Lung (tissue), 12 donors: ENCODE data around the gene CDC42BPB. TPM values are rescaled to one million over a fixed set of nuclear protein-coding genes. Genes with fewer than 3 reads are reported as not detected.

Source experiments
- ATAC-seq: fragments of 200-7000 bp; cut with Tn5 transposase; one replicate; pipeline ENCODE4 v1.9.1; 2020; ENCODE audit warnings: moderate number of reproducible peaks; ENCODE audit not compliant: insufficient read depth, low FRiP score
- DNase-seq, 3 donors: peaks; one replicate each; pipeline ENCODE4 v3.0.0-alpha.2; 2013 to 2017
- H3K27ac ChIP-seq, 2 donors: one replicate each; pipeline ENCODE4 v1.5.1; 2013; ENCODE audit warnings: mild to moderate bottlenecking in 2 of 2, moderate library complexity in 2 of 2, control low read depth in 1 of 2, inconsistent platforms in 1 of 2, low read depth in 1 of 2, low read length in 1 of 2
- H3K27me3 ChIP-seq, 3 donors: one replicate each; pipeline ENCODE4 v1.5.1; 2013; ENCODE audit warnings: low read length in 2 of 3; ENCODE audit not compliant: control insufficient read depth in 3 of 3, insufficient read depth in 3 of 3
- H3K36me3 ChIP-seq, 4 donors: one replicate each; pipeline ENCODE4 v1.5.1; 2013; ENCODE audit warnings: low read length in 4 of 4, mild to moderate bottlenecking in 1 of 4, moderate library complexity in 1 of 4; ENCODE audit not compliant: control insufficient read depth in 4 of 4, insufficient read depth in 4 of 4
- H3K4me1 ChIP-seq, 5 donors: one replicate each; pipeline ENCODE4 v1.5.1; 2013; ENCODE audit warnings: low read length in 5 of 5, mild to moderate bottlenecking in 2 of 5, moderate library complexity in 1 of 5; ENCODE audit not compliant: control insufficient read depth in 5 of 5, insufficient read depth in 5 of 5
- H3K4me3 ChIP-seq: one replicate; pipeline ENCODE4 v1.5.1; 2013; ENCODE audit warnings: mild to moderate bottlenecking, control low read depth, moderate library complexity
- H3K9ac ChIP-seq, 2 donors: one replicate each; pipeline ENCODE4 v1.5.1; 2013; ENCODE audit warnings: low read length in 2 of 2, control low read depth in 1 of 2; ENCODE audit not compliant: insufficient read depth in 1 of 2
- H3K9me3 ChIP-seq, 4 donors: one replicate each; pipeline ENCODE4 v1.5.1; 2013; ENCODE audit warnings: low read length in 3 of 4, mild to moderate bottlenecking in 1 of 4, moderate library complexity in 1 of 4; ENCODE audit not compliant: control insufficient read depth in 4 of 4, insufficient read depth in 3 of 4
- WGBS, 2 donors: extraction: QIAGEN DNeasy Blood & Tissue Kit; methylation state at CpG; one replicate each; pipeline ENCODE4 v1.1.7; 2013; 5-methylcytosine and 5-hydroxymethylcytosine counted together
- polyA plus RNA-seq, 2 donors: library from polyadenylated mRNA; stranded (reverse); fragments of 200-250 nt; gene quantifications; one replicate each; pipeline ENCODE4 v1.2.1, GENCODE V29; 2013
- total RNA-seq, 2 donors: library from RNA; depleted of rRNA in 1 of 2; stranded (reverse); fragments of >200 nt in 1 of 2; gene quantifications; one replicate each; pipeline ENCODE4 v1.2.1, GENCODE V29; 2014 to 2021
- TF ChIP-seq, protein P1 (sequence below): IDR thresholded peaks from 2 replicates; pipeline ENCODE4 v1.5.1; 2012; ENCODE audit warnings: mild to moderate bottlenecking; ENCODE audit errors: control extremely low read depth, extremely low read depth
- donor health status: control.
- donor health status: control.
- donor health status: Bipolar disorder and iron deficiency.
- donor health status: healthy.
- donor health status: DM: yes; HTN: yes; CAD: no.

CDC42BPB gene
- total and polyA plus RNA-seq, 4 donors, result 39.3 to 97.9 (median 66.6) TPM

DNA sequence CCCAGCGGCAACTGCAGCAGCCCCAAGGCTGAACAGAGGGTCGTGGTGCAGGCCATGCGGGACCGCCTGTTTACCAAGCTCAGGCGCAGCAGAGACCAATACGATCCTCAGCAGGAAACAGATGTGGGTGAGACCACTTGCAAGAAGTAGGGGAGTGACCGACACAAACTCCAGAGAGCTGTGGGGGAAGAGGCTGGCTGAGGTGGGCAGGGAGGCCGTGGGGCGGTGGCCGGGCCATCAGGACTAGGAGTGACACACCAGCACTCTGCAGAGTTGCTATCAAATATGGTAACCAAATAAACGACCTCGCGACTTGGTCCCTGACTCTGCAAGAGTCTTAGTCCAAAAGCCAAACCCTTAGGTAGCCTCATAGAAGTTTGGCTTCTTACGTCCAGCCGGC is 104.2 kb downstream of the CDC42BPB start:
- no peaks in the 10 kb centered on the region for H3K9me3 ChIP-seq
- WGBS, 2 donors, result 86 to 89% methylated on average over 15 of the region's 15 CpGs
- no peak overlapping the region for H3K27ac ChIP-seq
- DNase-seq (no peak), ATAC-seq (no peak)
- TF ChIP-seq, protein P1, sequence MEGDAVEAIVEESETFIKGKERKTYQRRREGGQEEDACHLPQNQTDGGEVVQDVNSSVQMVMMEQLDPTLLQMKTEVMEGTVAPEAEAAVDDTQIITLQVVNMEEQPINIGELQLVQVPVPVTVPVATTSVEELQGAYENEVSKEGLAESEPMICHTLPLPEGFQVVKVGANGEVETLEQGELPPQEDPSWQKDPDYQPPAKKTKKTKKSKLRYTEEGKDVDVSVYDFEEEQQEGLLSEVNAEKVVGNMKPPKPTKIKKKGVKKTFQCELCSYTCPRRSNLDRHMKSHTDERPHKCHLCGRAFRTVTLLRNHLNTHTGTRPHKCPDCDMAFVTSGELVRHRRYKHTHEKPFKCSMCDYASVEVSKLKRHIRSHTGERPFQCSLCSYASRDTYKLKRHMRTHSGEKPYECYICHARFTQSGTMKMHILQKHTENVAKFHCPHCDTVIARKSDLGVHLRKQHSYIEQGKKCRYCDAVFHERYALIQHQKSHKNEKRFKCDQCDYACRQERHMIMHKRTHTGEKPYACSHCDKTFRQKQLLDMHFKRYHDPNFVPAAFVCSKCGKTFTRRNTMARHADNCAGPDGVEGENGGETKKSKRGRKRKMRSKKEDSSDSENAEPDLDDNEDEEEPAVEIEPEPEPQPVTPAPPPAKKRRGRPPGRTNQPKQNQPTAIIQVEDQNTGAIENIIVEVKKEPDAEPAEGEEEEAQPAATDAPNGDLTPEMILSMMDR, result no peak
- no peak overlapping the region for H3K4me3 ChIP-seq
- no peak overlapping the region for H3K9ac ChIP-seq
- no peaks in the 10 kb centered on the region for H3K27me3 ChIP-seq
- peaks cover 31 to 74% (median 55%) of the 10 kb centered on the region in 4 donors for H3K36me3 ChIP-seq
- peaks cover 0 to 8% (median 0%) of the 10 kb centered on the region in 5 donors for H3K4me1 ChIP-seq

DNA sequence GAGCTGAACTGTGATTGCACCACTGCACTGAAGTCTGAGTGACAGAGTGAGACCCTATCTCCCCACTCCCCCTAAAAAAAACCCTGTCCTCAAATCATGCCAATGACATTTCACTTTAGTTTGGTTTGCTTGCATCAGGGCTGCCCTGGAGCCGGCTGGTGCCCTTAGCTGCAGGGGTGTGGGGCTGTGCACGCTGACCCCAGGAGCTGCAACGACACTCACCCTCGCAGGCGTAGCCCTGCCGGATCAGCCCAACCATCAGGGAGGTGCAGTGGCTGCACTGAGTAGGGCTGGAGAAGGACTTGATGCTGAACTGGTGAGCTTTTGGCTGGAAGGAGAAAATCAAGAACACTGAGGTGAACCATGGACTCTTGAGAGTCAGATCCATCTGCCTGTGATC is 105.1 kb downstream of the CDC42BPB start:
- no peak overlapping the region for H3K9ac ChIP-seq
- ATAC-seq (no peak), DNase-seq (no peak)
- no peak overlapping the region for H3K27ac ChIP-seq
- H3K27me3 ChIP-seq, result no peaks in the 10 kb centered on the region
- H3K9me3 ChIP-seq, result no peaks in the 10 kb centered on the region
- TF ChIP-seq, protein P1, result no peak
- H3K4me3 ChIP-seq, result no peak overlapping the region
- 95 to 98% methylated on average over 6 of the region's 6 CpGs for WGBS, 2 donors
- H3K4me1 ChIP-seq, result peaks cover 0 to 8% (median 0%) of the 10 kb centered on the region in 5 donors
- H3K36me3 ChIP-seq, result peaks cover 27 to 71% (median 48%) of the 10 kb centered on the region in 4 donors

- 80 to 83% methylated on average over 8 of the region's 8 CpGs for WGBS, 2 donors
- peaks cover 0 to 8% (median 0%) of the 10 kb centered on the region in 5 donors for H3K4me1 ChIP-seq
- ATAC-seq, result no peak
- no peaks in the 10 kb centered on the region for H3K27me3 ChIP-seq
- no peak overlapping the region for H3K9ac ChIP-seq
- TF ChIP-seq, protein P1, result no peak
- H3K9me3 ChIP-seq, result no peaks in the 10 kb centered on the region
- H3K36me3 ChIP-seq, result peaks cover 29 to 71% (median 45%) of the 10 kb centered on the region in 4 donors
- H3K27ac ChIP-seq, result no peak overlapping the region
- no peak overlapping the region for H3K4me3 ChIP-seq
- DNase-seq, result no peak
These were observed 105.5 kb downstream of the CDC42BPB start for GRCh38 chr14:102951799-102952198.

DNA sequence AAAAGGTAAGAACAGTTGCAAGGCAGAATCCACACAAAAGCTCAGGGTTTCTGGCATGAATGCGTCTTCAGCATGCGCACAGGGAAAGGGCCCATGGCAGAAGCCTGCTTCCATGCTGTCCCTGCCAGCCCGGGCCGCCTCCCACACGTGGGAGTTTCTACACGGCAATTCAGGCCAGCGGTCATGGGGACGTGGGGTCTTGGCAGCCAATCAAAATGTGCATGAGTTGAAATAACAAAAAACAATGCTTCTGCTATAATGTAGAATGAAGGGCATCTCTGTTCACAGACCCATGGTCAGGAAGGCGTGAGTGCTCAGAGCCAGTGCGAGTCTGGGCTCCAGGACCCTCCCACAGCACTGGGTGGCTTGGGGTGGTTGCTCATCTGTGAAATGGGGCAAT is 106.3 kb downstream of the CDC42BPB start:
- WGBS, 2 donors, result 86 to 87% methylated on average over 10 of the region's 10 CpGs
- H3K27me3 ChIP-seq, result no peaks in the 10 kb centered on the region
- TF ChIP-seq, protein P1, result no peak
- no peak overlapping the region for H3K27ac ChIP-seq
- H3K36me3 ChIP-seq, result peaks cover 35 to 70% (median 50%) of the 10 kb centered on the region in 4 donors
- no peak overlapping the region for H3K4me3 ChIP-seq
- no peak overlapping the region for H3K9ac ChIP-seq
- H3K4me1 ChIP-seq, result peaks cover 0 to 8% (median 0%) of the 10 kb centered on the region in 5 donors
- ATAC-seq (no peak), DNase-seq (no peak)
- no peaks in the 10 kb centered on the region for H3K9me3 ChIP-seq
